Stimulated activated CD8-positive, alpha-beta memory T cell treated with anti-CD3 and anti-CD28 coated beads, Interleukin-12 subunit alpha, Interleukin-12 subunit beta, amount 100 ng/mL, for 4 hours (primary cell): ENCODE data around the gene NACA2.

ENCODE experiments used
- DNase-seq: peaks from one replicate; pipeline ENCODE4 v3.0.0-alpha.2; 2020; ENCODE audit warnings: low read depth

The NACA2 gene

DNA sequence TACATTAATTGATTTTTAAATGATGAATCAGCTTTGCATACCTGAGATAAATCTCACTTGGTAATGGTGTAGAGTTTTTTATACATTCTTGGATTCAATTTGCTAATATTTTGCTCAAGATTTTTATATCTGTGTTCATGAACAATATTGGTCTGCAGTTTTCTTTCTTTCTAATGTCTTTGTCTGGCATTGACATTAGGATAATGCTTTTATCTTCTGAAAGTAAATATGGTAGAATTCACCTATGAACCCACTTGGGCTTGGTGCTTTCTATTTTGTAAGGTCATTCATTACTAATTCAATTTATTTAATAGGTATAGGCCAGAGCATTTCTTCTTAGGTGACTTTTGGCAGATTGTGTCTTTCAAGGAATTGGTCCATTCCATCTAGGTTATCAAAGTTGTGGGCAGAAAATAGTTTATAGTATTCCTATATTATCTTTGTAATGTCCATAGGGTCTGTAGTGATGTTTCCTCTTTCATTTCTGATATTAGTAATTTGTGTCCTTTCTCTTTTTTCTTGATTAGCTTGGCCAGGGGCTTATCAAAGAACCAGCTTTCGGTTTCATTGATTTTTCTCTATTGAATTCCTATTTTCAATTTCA lies 45.6 kb downstream of the NACA2 start:
- DNase-seq: no peak

DNA sequence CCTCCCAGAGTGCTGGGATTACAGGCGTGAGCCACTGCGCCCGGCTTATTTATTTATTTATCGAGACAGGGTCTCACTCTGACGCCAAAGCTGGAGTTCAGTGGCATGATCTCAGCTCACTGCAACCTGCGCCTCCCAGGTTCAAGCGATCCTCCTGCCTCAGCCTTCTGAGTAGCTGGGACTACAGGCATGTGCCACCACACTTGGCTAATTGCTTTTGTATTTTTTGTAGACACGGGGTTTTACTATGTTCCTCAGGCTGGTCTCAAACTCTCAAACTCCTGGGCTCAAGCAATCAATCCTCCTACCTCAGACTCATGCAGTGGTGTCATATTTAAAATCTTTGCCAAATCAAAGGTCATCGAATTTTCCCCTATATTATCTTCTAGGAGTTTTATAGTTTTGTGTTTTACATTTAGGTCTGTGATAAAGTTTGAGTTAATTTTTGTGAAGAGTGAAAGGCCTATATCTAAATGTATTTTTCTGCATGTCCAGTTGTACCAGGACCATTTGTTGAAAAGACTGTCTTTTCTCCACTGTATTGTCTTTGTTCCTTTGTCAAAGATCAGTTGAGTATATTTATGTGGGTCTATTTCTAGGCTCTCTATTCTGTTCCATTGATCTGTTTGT lies 47.1 kb downstream of the NACA2 start:
- no peak for DNase-seq

DNA sequence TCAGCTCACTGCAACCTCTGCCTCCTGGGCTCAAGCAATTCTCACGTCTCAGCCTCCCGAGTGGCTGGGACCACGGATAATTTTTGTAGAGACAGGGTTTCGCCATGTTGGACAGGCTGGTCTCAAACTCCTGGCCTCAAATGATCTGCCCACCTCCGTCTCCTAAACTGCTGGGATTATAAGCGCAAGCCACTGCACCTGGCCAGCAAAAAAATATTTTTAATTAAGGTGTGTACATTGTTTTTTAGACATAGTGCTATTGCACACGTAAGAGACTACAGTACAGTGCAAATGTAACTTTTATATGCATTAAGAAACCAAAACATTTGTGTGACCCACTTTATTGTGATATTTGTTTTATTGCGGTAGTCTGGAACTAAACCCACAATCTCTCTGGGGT lies 49.0 kb downstream of the NACA2 start:
- no peak for DNase-seq

DNA sequence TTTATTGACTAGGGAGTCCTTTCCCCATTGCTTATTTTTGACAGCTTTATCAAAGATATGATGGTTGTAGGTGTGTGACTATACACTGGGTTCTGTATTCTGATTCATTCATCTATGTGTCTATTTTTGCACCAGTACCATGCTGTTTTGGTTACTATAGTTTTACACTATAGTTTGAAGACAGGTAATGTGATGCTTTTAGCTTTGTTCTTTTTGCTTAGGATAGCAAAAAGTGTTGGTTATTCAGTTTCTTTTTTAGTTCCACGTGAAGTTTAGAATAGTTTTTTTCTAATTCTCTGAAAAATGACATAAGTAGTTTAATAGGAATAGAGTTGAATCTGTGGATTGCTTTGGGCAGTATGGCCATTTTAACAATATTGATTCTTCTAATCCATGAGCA lies 50.1 kb downstream of the NACA2 start:
- no peak for DNase-seq
